Brain microvascular endothelial cell (primary cell): ENCODE data around the gene LCN10.

ENCODE experiments used
- DNase-seq: peaks from one replicate; pipeline ENCODE4 v3.0.0-alpha.2; 2020
- H3K27ac ChIP-seq: fragments of 250-450 bp; sonication (Bioruptor Pico); 2 replicates; pipeline ENCODE4 v1.5.1; 2020; ENCODE audit warnings: mild to moderate bottlenecking, moderate library complexity
- H3K27me3 ChIP-seq: fragments of 250-450 bp; sonication (Bioruptor Pico); replicated peaks from 2 replicates; pipeline ENCODE4 v1.5.1; 2020; ENCODE audit warnings: mild to moderate bottlenecking
- H3K36me3 ChIP-seq: fragments of 250-450 bp; sonication (Bioruptor Pico); replicated peaks from 2 replicates; pipeline ENCODE4 v1.5.1; 2020; ENCODE audit warnings: mild to moderate bottlenecking
- H3K4me3 ChIP-seq: 2 replicates; pipeline ENCODE4 v1.5.1; 2011; ENCODE audit warnings: low read depth, mild to moderate bottlenecking, control low read depth, low read length, moderate library complexity
- in situ Hi-C: cut with HindIII; loops from 2 replicates; pipeline ENCODE4 v1.10.0; 2017; ENCODE audit warnings: low sequenced_read_pairs, low pct_ligation_motif_present
- TF ChIP-seq, protein P1 (sequence below): IDR thresholded peaks from 2 replicates; pipeline ENCODE4 v1.5.1; 2011; ENCODE audit warnings: low read depth, mild to moderate bottlenecking, moderate library complexity, low read length, control low read depth, inconsistent platforms; ENCODE audit errors: missing control alignments

The LCN10 gene

DNA sequence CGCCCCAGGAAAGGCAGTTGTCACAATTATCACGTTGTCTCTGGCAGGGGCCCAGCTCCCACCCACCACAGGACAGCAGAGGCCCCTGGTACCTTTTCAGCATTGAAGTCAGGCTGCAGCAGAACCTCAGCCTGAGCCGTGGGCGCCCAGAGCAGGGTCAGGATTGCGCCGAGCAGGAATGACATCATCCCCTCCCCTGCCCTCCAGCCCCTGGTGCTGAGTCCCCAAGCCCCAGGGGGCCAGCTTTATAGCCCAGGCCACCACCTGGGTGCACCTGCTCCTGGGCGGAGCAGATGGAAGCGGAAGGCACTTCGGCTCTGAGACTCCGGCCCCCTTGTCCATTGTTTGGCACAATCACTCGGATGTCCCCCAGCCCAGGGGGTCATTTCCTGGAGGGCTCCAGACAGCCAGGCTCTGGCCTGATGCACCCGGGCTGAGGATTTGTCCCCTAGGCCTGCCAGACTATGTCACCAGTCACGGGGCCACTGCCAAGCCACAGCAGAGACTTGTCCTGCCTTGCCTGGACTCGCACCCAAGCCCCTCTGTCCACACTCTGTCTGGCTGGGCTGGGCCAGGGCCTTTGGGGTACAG is 21.7 kb upstream of the LCN10 start, which contains the start of gene LCN15:
LCN15 (minus strand) TSS at position 218 of the 591 bp plus-strand sequence; CDS start at position 188, 30 bp downstream.
- H3K36me3 ChIP-seq, result no peaks in the 10 kb centered on the region
- no peak within 1 kb of the TSS for H3K4me3 ChIP-seq
- H3K27me3 ChIP-seq, result no peaks in the 10 kb centered on the region
- in situ Hi-C loops, result no loop called here
- DNase-seq, result no peak
- TF ChIP-seq, protein P1, sequence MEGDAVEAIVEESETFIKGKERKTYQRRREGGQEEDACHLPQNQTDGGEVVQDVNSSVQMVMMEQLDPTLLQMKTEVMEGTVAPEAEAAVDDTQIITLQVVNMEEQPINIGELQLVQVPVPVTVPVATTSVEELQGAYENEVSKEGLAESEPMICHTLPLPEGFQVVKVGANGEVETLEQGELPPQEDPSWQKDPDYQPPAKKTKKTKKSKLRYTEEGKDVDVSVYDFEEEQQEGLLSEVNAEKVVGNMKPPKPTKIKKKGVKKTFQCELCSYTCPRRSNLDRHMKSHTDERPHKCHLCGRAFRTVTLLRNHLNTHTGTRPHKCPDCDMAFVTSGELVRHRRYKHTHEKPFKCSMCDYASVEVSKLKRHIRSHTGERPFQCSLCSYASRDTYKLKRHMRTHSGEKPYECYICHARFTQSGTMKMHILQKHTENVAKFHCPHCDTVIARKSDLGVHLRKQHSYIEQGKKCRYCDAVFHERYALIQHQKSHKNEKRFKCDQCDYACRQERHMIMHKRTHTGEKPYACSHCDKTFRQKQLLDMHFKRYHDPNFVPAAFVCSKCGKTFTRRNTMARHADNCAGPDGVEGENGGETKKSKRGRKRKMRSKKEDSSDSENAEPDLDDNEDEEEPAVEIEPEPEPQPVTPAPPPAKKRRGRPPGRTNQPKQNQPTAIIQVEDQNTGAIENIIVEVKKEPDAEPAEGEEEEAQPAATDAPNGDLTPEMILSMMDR, result no peak
- no peak within 1 kb of the TSS for H3K27ac ChIP-seq

DNA sequence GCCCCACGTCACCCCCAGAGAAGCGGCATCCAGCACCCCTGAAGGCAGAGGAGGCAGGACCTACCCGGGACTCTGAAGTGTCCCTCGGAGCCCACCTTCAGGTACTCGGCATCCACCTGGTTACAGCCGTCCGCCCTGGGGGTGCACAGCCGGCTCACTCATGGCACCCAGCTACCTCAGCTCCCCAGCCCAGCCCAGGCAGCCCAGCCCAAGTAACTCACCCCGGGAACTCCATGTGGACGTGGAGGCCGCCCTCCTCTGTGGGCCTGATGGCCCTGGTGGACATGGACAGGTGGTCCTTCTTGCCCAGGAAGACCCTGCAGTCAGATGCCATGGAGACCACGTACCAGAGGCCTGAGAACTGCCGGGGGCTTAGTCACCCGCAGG is 20.9 kb upstream of the LCN10 start:
- no peak for DNase-seq
- Histone ChIP-seq H3K4me3 (no peak overlapping the region), H3K27me3 (no peaks in the 10 kb centered on the region), H3K27ac (no peak overlapping the region), H3K36me3 (no peaks in the 10 kb centered on the region)
- in situ Hi-C loops, result no loop called here
- TF ChIP-seq, protein P1, result no peak

DNA sequence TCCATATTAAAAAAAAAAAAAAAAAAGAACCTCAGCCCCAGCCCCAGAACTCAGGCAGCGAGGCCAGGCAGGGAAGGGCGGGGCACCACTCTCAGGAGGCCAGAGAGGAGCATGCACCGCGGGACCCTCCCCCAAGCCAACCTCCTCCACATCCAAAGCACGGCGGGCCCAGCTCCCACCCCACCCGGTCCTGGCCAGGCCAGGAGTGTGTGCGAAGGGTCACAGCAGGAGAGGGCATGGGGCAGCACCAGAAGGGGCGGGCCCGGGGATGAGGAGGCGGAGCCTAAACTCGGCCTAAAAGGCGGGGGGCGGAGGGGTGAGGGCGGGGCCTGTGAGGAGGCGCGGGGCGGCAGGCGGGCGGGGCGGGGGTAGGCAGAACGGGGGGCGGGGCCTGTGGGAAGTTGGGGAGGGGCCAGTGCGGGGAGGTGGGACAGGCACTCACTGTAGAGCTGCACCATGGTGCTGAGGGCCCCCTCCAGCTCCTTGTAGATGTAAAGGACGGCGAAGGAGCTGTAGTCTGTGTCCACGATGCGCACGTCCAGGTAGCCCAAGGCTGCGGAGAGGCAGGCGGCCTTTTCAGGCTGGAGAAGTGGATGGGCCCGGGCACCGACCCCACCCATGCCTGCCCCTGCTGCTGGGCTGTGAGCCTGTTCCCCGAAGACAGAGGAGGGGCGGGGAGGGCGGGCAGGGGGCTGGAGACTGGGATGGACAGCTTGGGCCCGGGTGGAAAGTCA is 20.3 kb upstream of the LCN10 start:
- no peaks in the 10 kb centered on the region for H3K27me3 ChIP-seq
- no peak for DNase-seq
- no peak overlapping the region for H3K4me3 ChIP-seq
- in situ Hi-C loops, result no loop called here
- no peaks in the 10 kb centered on the region for H3K36me3 ChIP-seq
- H3K27ac ChIP-seq, result no peak overlapping the region
- TF ChIP-seq, protein P1, result no peak

DNA sequence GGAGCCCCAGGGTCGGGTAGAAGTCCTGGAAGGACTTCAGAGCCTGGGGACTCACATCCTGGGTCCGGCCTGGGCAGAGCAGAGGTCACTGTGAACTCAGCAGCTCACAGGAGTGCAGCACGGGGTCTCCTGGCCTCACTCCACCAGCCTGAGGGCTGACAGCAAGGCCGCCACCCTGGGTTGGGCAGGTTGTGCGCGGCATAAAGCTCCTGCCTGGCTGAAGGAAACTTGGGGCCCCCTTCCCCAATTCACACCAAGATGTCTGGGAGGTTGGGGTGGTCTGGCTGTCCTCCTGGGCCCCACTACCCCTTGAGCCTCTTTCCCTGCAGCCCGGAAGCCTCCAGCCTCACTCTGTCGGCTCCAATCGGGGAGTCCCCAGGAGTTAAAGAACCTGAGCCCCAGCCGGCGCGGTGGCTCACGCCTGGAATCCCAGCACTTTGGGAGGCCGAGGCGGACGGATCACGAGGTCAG is 19.5 kb upstream of the LCN10 start:
- Histone ChIP-seq H3K27me3 (no peaks in the 10 kb centered on the region), H3K27ac (no peak overlapping the region), H3K36me3 (no peaks in the 10 kb centered on the region), H3K4me3 (no peak overlapping the region)
- in situ Hi-C loops, result no loop called here
- no peak for DNase-seq
- TF ChIP-seq, protein P1, result no peak

DNA sequence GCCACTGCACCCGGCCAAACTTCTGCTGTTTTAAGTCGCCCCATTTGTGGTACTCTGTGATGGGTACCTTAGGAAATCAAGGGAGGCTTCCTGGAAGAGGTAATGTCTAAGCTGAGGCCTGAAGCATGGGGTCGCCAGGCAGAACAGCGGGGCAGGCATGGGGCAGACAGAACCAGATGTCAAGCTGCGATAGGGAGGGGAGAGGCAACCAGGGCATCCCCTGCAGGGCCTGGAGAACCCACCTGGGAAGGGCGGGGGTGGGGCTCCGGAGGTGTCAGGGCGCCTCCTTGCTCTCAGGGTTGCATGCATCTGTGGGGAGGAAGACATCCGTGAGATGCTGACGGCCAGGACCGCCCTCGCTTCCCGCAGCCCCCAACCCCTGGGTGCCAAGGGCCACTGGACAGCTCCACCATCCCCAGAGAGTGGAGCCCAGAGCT is 18.8 kb upstream of the LCN10 start:
- in situ Hi-C loops, result no loop called here
- H3K4me3 ChIP-seq, result no peak overlapping the region
- H3K27ac ChIP-seq, result no peak overlapping the region
- no peaks in the 10 kb centered on the region for H3K36me3 ChIP-seq
- TF ChIP-seq, protein P1, result no peak
- no peak for DNase-seq
- no peaks in the 10 kb centered on the region for H3K27me3 ChIP-seq
